Glutamatergic neuron (in vitro differentiated cells): ENCODE results near the gene GCC1. TPM values are rescaled to one million over a fixed set of nuclear protein-coding genes. Genes with fewer than 3 reads are reported as not detected.

Experiments used
- DNase-seq: peaks from one replicate; pipeline ENCODE4 v3.0.0; 2022
- H3K27ac Mint-ChIP-seq: one replicate; pipeline ENCODE4 v1.8.0; 2020; ENCODE audit warnings: mild to moderate bottlenecking, mixed read lengths, inconsistent platforms; ENCODE audit not compliant: unreplicated experiment
- H3K27me3 Mint-ChIP-seq: one replicate; pipeline ENCODE4 v1.8.0; 2020; ENCODE audit warnings: mild to moderate bottlenecking, moderate library complexity, mixed read lengths, inconsistent platforms; ENCODE audit not compliant: unreplicated experiment
- H3K36me3 Mint-ChIP-seq: one replicate; pipeline ENCODE4 v1.8.0; 2020; ENCODE audit warnings: mild to moderate bottlenecking, mixed read lengths, inconsistent platforms; ENCODE audit not compliant: unreplicated experiment
- H3K4me1 Mint-ChIP-seq: one replicate; pipeline ENCODE4 v1.8.0; 2020; ENCODE audit warnings: mild to moderate bottlenecking, low read depth, mixed read lengths, inconsistent platforms; ENCODE audit not compliant: unreplicated experiment
- H3K4me3 Mint-ChIP-seq: one replicate; pipeline ENCODE4 v1.8.0; 2020; ENCODE audit warnings: mild to moderate bottlenecking, mixed read lengths, inconsistent platforms; ENCODE audit not compliant: unreplicated experiment
- H3K9me3 Mint-ChIP-seq: one replicate; pipeline ENCODE4 v1.8.0; 2020; ENCODE audit warnings: mild to moderate bottlenecking, moderate library complexity, mixed read lengths, inconsistent platforms; ENCODE audit not compliant: unreplicated experiment
- total RNA-seq: library from RNA; stranded (reverse); fragmentation: NEBNext Ultra II Directional; extraction: Animal tissue kit (Norgen Biotek cat#: 25700); gene quantifications from one replicate; pipeline ENCODE4 v1.2.1, GENCODE V29; 2021; ENCODE audit not compliant: unreplicated experiment
- TF ChIP-seq, protein P1 (sequence below): fragments of 200-600 bp; sonication (generic); IDR thresholded peaks from one replicate; pipeline ENCODE4 v1.5.0; 2021; ENCODE audit not compliant: partially characterized antibody, unreplicated experiment

The GCC1 gene
- total RNA-seq, 1 donor from 2014 or later, result 14.9 TPM

DNA sequence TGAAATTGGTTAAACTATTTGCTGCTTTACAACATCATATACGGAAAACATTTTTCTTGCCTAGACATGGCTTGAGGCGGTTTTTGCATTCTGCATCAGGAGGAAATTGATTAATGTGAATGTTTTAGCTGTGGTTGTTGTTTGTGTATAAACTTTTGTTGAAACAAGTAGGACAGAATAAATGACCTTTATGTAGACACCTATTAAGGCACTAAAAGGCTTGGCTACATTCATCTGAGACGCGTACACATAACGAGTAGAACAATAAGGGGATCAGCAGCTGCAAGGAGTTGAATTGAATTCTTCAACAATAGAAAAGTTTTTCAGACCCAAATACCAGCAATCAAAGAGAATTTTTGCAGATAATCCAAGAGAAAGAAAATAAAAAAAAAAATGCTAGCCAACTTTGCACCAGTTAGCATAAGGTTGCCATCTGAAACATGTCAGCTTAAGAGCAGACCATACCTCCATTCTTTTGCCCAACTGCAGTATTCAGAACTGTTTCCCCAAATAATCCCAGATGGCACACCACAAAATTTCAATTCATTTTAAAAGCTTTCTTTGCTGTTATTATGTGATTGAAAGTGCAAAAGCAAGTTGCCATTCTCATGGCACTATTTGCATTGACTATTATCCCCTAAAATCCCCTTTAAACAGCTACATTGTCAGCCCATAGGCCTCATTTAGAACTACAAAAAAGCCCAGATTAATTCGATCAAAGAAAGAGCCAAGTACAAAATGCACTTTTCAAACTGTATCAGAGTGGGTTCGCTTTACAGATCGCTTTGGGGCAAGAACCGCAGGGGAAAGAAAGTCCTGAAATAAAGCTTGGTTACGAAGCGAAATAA, 49.6 kb downstream of the GCC1 start:
- H3K4me3 Mint-ChIP-seq, result no peak overlapping the region
- no peak for DNase-seq

DNA sequence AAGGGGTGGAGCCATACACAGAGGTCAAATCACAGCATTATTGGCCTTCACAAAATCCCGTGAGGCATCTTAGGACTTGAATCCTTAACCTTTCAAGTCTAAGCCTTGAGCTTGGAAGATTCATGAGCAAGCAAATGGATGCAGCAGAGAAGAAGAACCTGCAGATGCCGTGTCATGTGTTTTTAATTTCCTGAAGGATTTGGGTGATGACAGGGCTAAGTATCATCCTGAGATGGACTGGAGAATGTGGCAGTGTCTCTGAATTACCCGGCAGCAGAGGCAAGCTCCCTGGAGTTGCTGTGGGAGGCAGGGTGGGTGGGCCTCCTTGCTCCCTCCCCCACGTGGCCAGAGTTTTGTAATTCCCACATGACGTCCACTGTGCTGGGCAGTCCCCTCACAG, 50.8 kb downstream of the GCC1 start:
- TF ChIP-seq, protein P1, sequence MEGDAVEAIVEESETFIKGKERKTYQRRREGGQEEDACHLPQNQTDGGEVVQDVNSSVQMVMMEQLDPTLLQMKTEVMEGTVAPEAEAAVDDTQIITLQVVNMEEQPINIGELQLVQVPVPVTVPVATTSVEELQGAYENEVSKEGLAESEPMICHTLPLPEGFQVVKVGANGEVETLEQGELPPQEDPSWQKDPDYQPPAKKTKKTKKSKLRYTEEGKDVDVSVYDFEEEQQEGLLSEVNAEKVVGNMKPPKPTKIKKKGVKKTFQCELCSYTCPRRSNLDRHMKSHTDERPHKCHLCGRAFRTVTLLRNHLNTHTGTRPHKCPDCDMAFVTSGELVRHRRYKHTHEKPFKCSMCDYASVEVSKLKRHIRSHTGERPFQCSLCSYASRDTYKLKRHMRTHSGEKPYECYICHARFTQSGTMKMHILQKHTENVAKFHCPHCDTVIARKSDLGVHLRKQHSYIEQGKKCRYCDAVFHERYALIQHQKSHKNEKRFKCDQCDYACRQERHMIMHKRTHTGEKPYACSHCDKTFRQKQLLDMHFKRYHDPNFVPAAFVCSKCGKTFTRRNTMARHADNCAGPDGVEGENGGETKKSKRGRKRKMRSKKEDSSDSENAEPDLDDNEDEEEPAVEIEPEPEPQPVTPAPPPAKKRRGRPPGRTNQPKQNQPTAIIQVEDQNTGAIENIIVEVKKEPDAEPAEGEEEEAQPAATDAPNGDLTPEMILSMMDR, result no peak
- H3K4me3 Mint-ChIP-seq, result no peak overlapping the region
- no peaks in the 10 kb centered on the region for H3K27me3 Mint-ChIP-seq
- H3K36me3 Mint-ChIP-seq, result no peaks in the 10 kb centered on the region
- H3K27ac Mint-ChIP-seq, result no peak overlapping the region
- peaks cover 1% of the 10 kb centered on the region for H3K4me1 Mint-ChIP-seq
- DNase-seq, result no peak
- peaks cover 1% of the 10 kb centered on the region for H3K9me3 Mint-ChIP-seq

More for the DNA sequence above, 49.6 kb downstream of the GCC1 start:
- TF ChIP-seq, protein P1, result no peak
- no peaks in the 10 kb centered on the region for H3K27me3 Mint-ChIP-seq
- no peak overlapping the region for H3K27ac Mint-ChIP-seq
- H3K4me1 Mint-ChIP-seq, result peaks cover 1% of the 10 kb centered on the region
- H3K9me3 Mint-ChIP-seq, result no peaks in the 10 kb centered on the region
- H3K36me3 Mint-ChIP-seq, result no peaks in the 10 kb centered on the region

DNA sequence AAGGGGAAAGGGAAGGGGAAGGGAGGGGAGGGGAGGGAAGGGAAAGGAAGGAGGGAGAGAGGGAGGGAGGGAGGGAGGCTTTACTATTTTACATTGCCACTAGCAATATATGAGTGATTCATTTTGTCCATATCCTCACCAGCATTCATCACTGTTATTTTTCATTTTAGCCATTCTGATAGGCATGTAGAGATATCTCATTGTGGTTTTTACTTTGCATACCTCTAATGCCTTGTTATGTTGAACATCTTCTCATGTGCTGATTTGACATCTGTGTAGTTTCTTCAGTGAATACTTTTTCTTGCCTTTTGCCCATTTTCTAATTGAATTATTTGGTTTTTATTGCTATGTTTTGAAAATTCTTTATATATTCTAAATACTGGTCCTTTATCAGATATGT, 52.7 kb downstream of the GCC1 start:
- peaks cover 1% of the 10 kb centered on the region for H3K4me1 Mint-ChIP-seq
- H3K4me3 Mint-ChIP-seq, result no peak overlapping the region
- TF ChIP-seq, protein P1, result no peak
- no peaks in the 10 kb centered on the region for H3K36me3 Mint-ChIP-seq
- peaks cover 1% of the 10 kb centered on the region for H3K9me3 Mint-ChIP-seq
- no peak for DNase-seq
- H3K27me3 Mint-ChIP-seq, result no peaks in the 10 kb centered on the region
- no peak overlapping the region for H3K27ac Mint-ChIP-seq

DNA sequence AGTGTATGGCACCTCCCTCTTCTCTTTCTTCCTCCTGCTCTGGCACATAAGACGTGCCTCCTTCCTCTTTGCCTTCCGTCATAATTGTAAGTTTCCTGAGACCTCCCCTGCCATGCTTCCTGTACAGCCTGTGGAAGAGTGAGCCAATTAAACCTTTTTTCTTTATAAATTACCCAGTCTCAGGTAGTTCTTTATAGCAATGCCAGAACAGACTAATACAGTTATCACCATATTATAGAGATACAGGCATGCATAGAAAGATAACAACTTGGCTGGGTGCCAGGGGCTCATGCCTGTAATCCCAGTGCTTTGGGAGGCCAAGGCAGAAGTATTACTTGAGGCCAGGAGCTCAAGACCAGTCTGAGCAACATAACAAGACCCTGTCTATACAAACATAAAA, 53.2 kb downstream of the GCC1 start:
- Mint-ChIP-seq H3K4me1 (peaks cover 1% of the 10 kb centered on the region), H3K9me3 (peaks cover 1% of the 10 kb centered on the region), H3K27me3 (no peaks in the 10 kb centered on the region), H3K4me3 (no peak overlapping the region), H3K36me3 (no peaks in the 10 kb centered on the region), H3K27ac (no peak overlapping the region)
- DNase-seq, result no peak
- TF ChIP-seq, protein P1, result no peak

Other genes with a start within 250 kb of the GCC1 start
- 25.4 TPM for gene ZNF800, start 192.9 kb downstream of the GCC1 start, total RNA-seq
- gene ARF5, start 2.8 kb upstream of the GCC1 start, total RNA-seq, result 137 TPM
- 1.2 TPM for gene FSCN3, start 8.1 kb upstream of the GCC1 start, total RNA-seq
- not detected for gene PAX4, start 32.5 kb upstream of the GCC1 start, total RNA-seq
- 165 TPM for gene SND1, start 66.6 kb upstream of the GCC1 start, total RNA-seq